K562 (cell line): Measurements from ENCODE around the gene PURA. TPM values are rescaled to one million over a fixed set of nuclear protein-coding genes. Genes with fewer than 3 reads are reported as not detected.

Source experiments
- AFF1 ChIP-seq, 2 experiments: fragments of 450-650 bp; IDR thresholded peaks; 2 replicates each; pipeline ENCODE4 v1.6.1; 2018; ENCODE audit warnings: mild to moderate bottlenecking in 2 of 2, low read depth in 1 of 2; ENCODE audit not compliant: partially characterized antibody in 2 of 2
- MLLT1 ChIP-seq, 2 experiments: fragments of 450-650 bp; IDR thresholded peaks; 2 replicates each; pipeline ENCODE4 v1.6.1; 2016
- MXI1 ChIP-seq: IDR thresholded peaks from 2 replicates; pipeline ENCODE4 v1.6.1; 2011; ENCODE audit warnings: low read depth, mild to moderate bottlenecking, improper control_type of control experiment, low read length
- NKRF ChIP-seq: fragments of 450-650 bp; IDR thresholded peaks from 2 replicates; pipeline ENCODE4 v1.6.1; 2016; ENCODE audit warnings: borderline replicate concordance
- NR4A1 ChIP-seq, 2 experiments: fragments of 250-450 bp in 1 of 2; fragments of 450-650 bp in 1 of 2; sonication (Bioruptor Pico) in 1 of 2; IDR thresholded peaks; 2 replicates each; pipeline versions ENCODE4 v1.4.0 to v1.6.1; 2016 to 2020; ENCODE audit warnings: mild to moderate bottlenecking in 2 of 2, missing compliant biosample characterization in 1 of 2, missing genetic modification characterization in 1 of 2, moderate library complexity in 1 of 2
- PCBP1 ChIP-seq: fragments of 200-400 bp; formaldehyde crosslinking; IDR thresholded peaks from 2 replicates; pipeline ENCODE4 v1.6.1; 2018; ENCODE audit warnings: mild to moderate bottlenecking, low read depth, low read length; ENCODE audit not compliant: poor library complexity, severe bottlenecking
- RBM39 ChIP-seq: fragments of 200-400 bp; formaldehyde crosslinking; optimal IDR thresholded peaks from 2 replicates; pipeline ENCODE3; 2018; ENCODE audit warnings: low read depth, low read length
- RERE ChIP-seq: sonication (generic); formaldehyde crosslinking; IDR thresholded peaks from 2 replicates; pipeline ENCODE4 v1.8.0; 2023; ENCODE audit warnings: missing genetic modification reagents, mild to moderate bottlenecking, borderline replicate concordance
- RFX5 ChIP-seq: IDR thresholded peaks from 2 replicates; pipeline ENCODE4 v1.6.1; 2011; ENCODE audit warnings: low read depth, mild to moderate bottlenecking, improper control_type of control experiment, low read length
- RHOXF2B ChIP-seq: fragments of 250-450 bp; sonication (Bioruptor Pico); conservative IDR thresholded peaks from 2 replicates; pipeline ENCODE4 v1.5.1; 2021
- SIRT6 ChIP-seq: IDR thresholded peaks from one replicate; pipeline ENCODE4 v1.6.1; 2012; ENCODE audit warnings: low read depth, mild to moderate bottlenecking, control low read depth, inconsistent platforms, low read length, moderate library complexity
- ZNF668 ChIP-seq: fragments of 250-450 bp; sonication (Bioruptor Pico); IDR thresholded peaks from 2 replicates; pipeline ENCODE4 v1.8.0; 2022; ENCODE audit warnings: mild to moderate bottlenecking, inconsistent platforms
- polyA plus RNA-seq, 8 experiments: library from polyadenylated mRNA; depleted of rRNA in 4 of 8; stranded (reverse) in 5 of 8; unstranded in 3 of 8; fragments of >200 nt; fragmentation: Nextera tagmentation in 2 of 8; fragmentation: Illumina TruSeq in 1 of 8; extraction: Ambion mirVana in 2 of 8; extraction: Trizol in 1 of 8; gene quantifications; 2 replicates each; pipeline versions ENCODE4 v1.2.1 to v1.2.3, GENCODE V29; 2011 to 2014; ENCODE audit warnings: inconsistent platforms in 1 of 8, missing spikeins in 1 of 8
- total RNA-seq, 7 experiments: library from RNA; depleted of rRNA in 6 of 7; stranded (reverse); fragments of >200 nt in 6 of 7; fragmentation: Illumina TruSeq in 2 of 7; extraction: Trizol in 2 of 7; gene quantifications; 2 replicates each; pipeline versions ENCODE4 v1.2.1 to v1.2.3, GENCODE V29; 2011 to 2021; ENCODE audit warnings: low replicate concordance in 1 of 7

The PURA gene
- total and polyA plus RNA-seq, 9 of the 15 experiments (the other 6 are each of a cell fraction or from before 2014, with no cell fraction given) = 3.2 to 11.1 (median 5.4) TPM

- TF ChIP-seq NR4A1 (CRISPR knock-in tag; IDR thresholded peaks at IDR 0.05) (no peak), NR4A1 (tag; IDR thresholded peaks at IDR 0.05) (peak; percentile 25; the same call in 1 of the 2 replicates), MXI1 (peak; percentile 74; the same call in 1 of the 2 replicates), MLLT1 (IDR thresholded peaks at IDR 0.05) (0 out of 4 replicates have a peak, but pooled peaks of 1 of the 2 experiments have one; percentile 32), RERE (no peak), RHOXF2B (CRISPR knock-in tag) (no peak), RFX5 (no peak), NKRF (no peak; the same call in 1 of the 2 replicates), AFF1 (IDR thresholded peaks at IDR 0.05; ENCODE audit: low read depth in 1 of 2, partially characterized antibody in 2 of 2) (no peak), PCBP1 (no peak), RBM39 (no peak), ZNF668 (CRISPR knock-in tag) (no peak), SIRT6 (no peak)
These were observed 60.8 kb downstream of the PURA start, which contains the start of gene CYSTM1 (continued) for GRCh38 chr5:140174465-140175366.
